ENCODE data around the gene HAL. TPM values are rescaled to one million over a fixed set of nuclear protein-coding genes. Genes with fewer than 3 reads are reported as not detected.

The HAL gene
- total RNA-seq, 4 donors from 2014 or later: 0.10 to 4.0 (median 0.46) TPM; not detected in 1

DNA sequence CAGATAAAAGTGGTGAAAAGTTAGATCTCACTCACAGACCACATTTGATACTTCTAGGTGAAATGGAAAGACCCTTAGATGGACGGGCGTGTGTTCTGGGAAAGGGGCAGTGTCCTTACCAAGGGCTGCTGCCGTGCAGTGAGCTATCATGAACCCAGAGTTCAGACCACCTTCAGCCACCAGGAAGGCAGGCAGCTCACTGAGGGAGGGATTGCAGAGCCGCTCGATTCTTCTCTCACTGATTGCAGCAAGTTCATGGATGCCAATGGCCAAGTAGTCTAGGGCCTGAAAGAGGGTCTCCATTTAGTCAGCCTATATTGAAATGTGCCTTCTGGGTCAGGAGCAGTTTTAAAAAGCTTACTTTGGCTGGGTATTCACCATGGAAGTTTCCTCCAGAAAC lies 15.7 kb downstream of the HAL start:
- ATAC-seq: no peak
- Histone ChIP-seq H3K4me1 (no peaks in the 10 kb centered on the region), H3K36me3 (no peaks in the 10 kb centered on the region), H3K4me3 (no peak overlapping the region), H3K9me3 (no peaks in the 10 kb centered on the region), H3K27me3 (no peaks in the 10 kb centered on the region), H3K27ac (no peak overlapping the region)
- WGBS, 2 donors (ENCODE audit: low coverage in 1 of 2): 86 to 88% methylated on average over 2 to 5 of the region's 5 CpGs
- TF ChIP-seq POLR2AphosphoS5 (IDR thresholded peaks at IDR 0.05) (no peak), EP300 (IDR thresholded peaks at IDR 0.05) (no peak), POLR2A (IDR thresholded peaks at IDR 0.05) (no peak)
- TF ChIP-seq, protein P1, sequence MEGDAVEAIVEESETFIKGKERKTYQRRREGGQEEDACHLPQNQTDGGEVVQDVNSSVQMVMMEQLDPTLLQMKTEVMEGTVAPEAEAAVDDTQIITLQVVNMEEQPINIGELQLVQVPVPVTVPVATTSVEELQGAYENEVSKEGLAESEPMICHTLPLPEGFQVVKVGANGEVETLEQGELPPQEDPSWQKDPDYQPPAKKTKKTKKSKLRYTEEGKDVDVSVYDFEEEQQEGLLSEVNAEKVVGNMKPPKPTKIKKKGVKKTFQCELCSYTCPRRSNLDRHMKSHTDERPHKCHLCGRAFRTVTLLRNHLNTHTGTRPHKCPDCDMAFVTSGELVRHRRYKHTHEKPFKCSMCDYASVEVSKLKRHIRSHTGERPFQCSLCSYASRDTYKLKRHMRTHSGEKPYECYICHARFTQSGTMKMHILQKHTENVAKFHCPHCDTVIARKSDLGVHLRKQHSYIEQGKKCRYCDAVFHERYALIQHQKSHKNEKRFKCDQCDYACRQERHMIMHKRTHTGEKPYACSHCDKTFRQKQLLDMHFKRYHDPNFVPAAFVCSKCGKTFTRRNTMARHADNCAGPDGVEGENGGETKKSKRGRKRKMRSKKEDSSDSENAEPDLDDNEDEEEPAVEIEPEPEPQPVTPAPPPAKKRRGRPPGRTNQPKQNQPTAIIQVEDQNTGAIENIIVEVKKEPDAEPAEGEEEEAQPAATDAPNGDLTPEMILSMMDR (IDR thresholded peaks at IDR 0.05): no peak

DNA sequence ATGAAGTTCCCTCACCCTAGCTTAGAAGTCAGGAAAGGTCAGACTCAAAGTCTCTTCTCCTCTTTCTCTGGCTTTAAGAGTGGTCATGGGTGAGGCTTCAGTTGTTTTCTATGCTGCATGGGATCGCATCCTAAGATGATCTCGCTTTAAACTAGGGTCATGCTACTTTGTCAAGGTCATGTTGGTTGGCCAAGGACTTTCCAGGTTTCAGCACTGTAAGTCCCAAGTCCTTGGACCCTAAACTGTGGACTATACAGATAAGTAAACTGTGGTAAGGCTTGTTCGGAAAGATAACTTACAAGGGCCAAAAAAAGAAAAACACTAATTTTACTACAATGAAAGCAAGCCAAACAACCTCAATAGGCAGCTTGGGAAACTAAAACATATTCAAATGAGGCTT lies 17.4 kb downstream of the HAL start:
- no peak overlapping the region for H3K27ac ChIP-seq
- H3K27me3 ChIP-seq: no peaks in the 10 kb centered on the region
- H3K36me3 ChIP-seq: no peaks in the 10 kb centered on the region
- WGBS, 2 donors (ENCODE audit: low coverage in 1 of 2): 78 to 92% methylated on average over 2 to 3 of the region's 3 CpGs
- TF ChIP-seq EP300 (IDR thresholded peaks at IDR 0.05): no peak
- TF ChIP-seq POLR2AphosphoS5 (IDR thresholded peaks at IDR 0.05): no peak
- TF ChIP-seq POLR2A (IDR thresholded peaks at IDR 0.05): no peak
- TF ChIP-seq, protein P1 (IDR thresholded peaks at IDR 0.05): no peak
- no peak overlapping the region for H3K4me3 ChIP-seq
- ATAC-seq: no peak
- no peaks in the 10 kb centered on the region for H3K4me1 ChIP-seq
- H3K9me3 ChIP-seq: no peaks in the 10 kb centered on the region

DNA sequence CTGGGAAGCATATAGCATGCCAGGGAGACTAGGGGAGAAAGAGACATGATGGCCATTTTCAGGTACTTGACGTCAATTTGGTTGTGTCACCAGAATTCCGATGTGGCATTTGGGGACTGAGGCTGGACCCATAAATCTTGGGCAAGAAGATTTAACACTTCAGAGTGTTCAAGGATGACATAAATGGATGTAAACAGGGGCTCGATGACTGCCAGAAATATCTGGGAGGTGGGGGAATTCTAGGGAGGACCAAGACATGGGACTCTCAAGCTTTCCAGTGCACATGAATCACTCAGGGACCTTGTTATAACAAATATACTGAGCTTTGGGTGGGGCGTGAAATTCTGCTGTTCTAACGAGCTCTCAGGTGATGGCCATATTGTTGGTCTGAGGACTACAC lies 17.8 kb downstream of the HAL start:
- H3K27me3 ChIP-seq: no peaks in the 10 kb centered on the region
- WGBS, 2 donors (ENCODE audit: low coverage in 1 of 2): 89 to 92% methylated on average over 4 to 5 of the region's 5 CpGs

DNA sequence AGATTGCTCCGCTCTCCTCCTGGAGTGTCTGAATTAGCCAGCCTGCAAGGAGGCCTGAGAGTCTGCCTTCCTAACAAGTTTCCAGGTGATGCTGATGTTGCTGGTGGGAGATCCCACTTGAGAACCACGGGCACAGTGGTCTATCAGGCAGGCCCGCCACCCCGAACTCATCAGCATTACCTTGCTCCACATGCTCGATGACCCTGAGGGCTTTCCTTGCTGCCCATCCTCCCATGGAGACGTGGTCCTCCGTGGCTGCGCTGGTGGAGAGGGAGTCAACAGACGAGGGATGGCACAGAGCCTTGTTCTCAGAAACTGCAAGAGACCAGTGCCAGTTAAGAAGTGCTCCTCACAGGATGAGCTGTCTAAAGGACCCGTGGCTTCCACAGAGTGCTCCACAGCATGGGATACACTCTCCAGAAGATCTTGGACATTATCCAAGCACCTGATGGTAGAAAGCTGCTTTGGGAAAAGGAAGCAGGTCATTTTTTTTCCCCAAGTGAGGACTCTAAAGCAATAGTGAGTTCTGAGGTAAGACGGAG lies 18.3 kb downstream of the HAL start:
- Histone ChIP-seq H3K4me3 (no peak overlapping the region), H3K27ac (no peak overlapping the region), H3K4me1 (no peaks in the 10 kb centered on the region), H3K36me3 (no peaks in the 10 kb centered on the region), H3K9me3 (no peaks in the 10 kb centered on the region), H3K27me3 (no peaks in the 10 kb centered on the region)
- 76 to 100% methylated on average over 2 to 9 of the region's 11 CpGs for WGBS, 2 donors (ENCODE audit: low coverage in 1 of 2)
- no peak for ATAC-seq
- TF ChIP-seq POLR2AphosphoS5 (IDR thresholded peaks at IDR 0.05): no peak
- TF ChIP-seq, protein P1 (IDR thresholded peaks at IDR 0.05): no peak

More for the DNA sequence above, 17.8 kb downstream of the HAL start:
- ATAC-seq: no peak
- TF ChIP-seq POLR2AphosphoS5 (IDR thresholded peaks at IDR 0.05): no peak
- TF ChIP-seq POLR2A (IDR thresholded peaks at IDR 0.05): no peak
- TF ChIP-seq, protein P1 (IDR thresholded peaks at IDR 0.05): no peak
- Histone ChIP-seq H3K4me1 (no peaks in the 10 kb centered on the region), H3K36me3 (no peaks in the 10 kb centered on the region), H3K4me3 (no peak overlapping the region), H3K27ac (no peak overlapping the region), H3K9me3 (no peaks in the 10 kb centered on the region)

DNA sequence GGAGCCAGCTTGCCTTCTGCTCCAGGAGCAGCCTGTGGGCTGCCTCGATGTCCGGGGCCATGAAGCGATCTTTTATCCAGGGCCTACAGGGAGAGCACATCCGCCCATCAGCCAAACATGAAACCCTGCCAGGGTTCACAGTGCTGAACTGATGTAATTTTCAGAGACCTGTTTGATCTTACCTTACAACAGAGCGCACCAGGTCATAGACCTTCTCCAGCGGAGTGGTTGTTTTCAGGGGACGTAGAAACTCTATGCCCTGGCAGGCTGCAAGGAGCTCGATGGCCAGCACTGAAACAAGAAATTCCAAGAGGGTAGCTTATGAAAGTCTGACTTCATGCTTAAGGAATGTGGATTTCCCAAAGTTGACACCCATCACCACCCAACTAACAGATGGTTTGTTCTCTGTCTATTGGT lies 19.7 kb downstream of the HAL start:
- Histone ChIP-seq H3K36me3 (no peaks in the 10 kb centered on the region), H3K9me3 (no peaks in the 10 kb centered on the region), H3K27ac (no peak overlapping the region), H3K4me1 (no peaks in the 10 kb centered on the region), H3K27me3 (no peaks in the 10 kb centered on the region), H3K4me3 (no peak overlapping the region)
- no peak for ATAC-seq
- TF ChIP-seq POLR2AphosphoS5 (IDR thresholded peaks at IDR 0.05) (no peak), POLR2A (IDR thresholded peaks at IDR 0.05) (no peak), EP300 (IDR thresholded peaks at IDR 0.05) (no peak)
- TF ChIP-seq, protein P1 (IDR thresholded peaks at IDR 0.05): no peak
- WGBS, 2 donors (ENCODE audit: low coverage in 1 of 2): 60 to 85% methylated on average over 1 to 6 of the region's 8 CpGs

Data from gastroesophageal sphincter (tissue), 4 donors.